Measurements from ENCODE around the gene FOXL2. TPM values are rescaled to one million over a fixed set of nuclear protein-coding genes. Genes with fewer than 3 reads are reported as not detected.

The FOXL2 gene
- total RNA-seq, 1 donor from 2014 or later: 4.5 TPM

GRCh38 chr3:138971766-138972320 lies 24.9 kb upstream of the FOXL2 start:
- H3K4me3 ChIP-seq (ENCODE audit: insufficient read depth, low read depth, low read length): no peak overlapping the region
- FAIRE-seq (no peak), DNase-seq (ENCODE audit: low read depth) (no peak)
- no peak for TF ChIP-seq EZH2 (IDR thresholded peaks at IDR 0.05; ENCODE audit: insufficient read depth, low read length)
- TF ChIP-seq, protein P1, sequence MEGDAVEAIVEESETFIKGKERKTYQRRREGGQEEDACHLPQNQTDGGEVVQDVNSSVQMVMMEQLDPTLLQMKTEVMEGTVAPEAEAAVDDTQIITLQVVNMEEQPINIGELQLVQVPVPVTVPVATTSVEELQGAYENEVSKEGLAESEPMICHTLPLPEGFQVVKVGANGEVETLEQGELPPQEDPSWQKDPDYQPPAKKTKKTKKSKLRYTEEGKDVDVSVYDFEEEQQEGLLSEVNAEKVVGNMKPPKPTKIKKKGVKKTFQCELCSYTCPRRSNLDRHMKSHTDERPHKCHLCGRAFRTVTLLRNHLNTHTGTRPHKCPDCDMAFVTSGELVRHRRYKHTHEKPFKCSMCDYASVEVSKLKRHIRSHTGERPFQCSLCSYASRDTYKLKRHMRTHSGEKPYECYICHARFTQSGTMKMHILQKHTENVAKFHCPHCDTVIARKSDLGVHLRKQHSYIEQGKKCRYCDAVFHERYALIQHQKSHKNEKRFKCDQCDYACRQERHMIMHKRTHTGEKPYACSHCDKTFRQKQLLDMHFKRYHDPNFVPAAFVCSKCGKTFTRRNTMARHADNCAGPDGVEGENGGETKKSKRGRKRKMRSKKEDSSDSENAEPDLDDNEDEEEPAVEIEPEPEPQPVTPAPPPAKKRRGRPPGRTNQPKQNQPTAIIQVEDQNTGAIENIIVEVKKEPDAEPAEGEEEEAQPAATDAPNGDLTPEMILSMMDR (IDR thresholded peaks at IDR 0.05; ENCODE audit: insufficient read depth, low read depth, low read length): no peak
- no peak overlapping the region for H2AFZ ChIP-seq (ENCODE audit: low read depth, low read length)
- no peaks in the 10 kb centered on the region for H3K79me2 ChIP-seq (ENCODE audit: insufficient read depth, low read length)
- Mint-ChIP-seq H3K4me1 (ENCODE audit: low read depth, unreplicated experiment) (no peaks in the 10 kb centered on the region), H3K27me3 (ENCODE audit: low read depth, unreplicated experiment) (peaks cover 27% of the 10 kb centered on the region), H3K36me3 (ENCODE audit: low read depth, unreplicated experiment) (no peaks in the 10 kb centered on the region), H3K9me3 (ENCODE audit: unreplicated experiment) (peaks cover 4% of the 10 kb centered on the region), H3K4me3 (ENCODE audit: unreplicated experiment) (no peak overlapping the region), H3K27ac (ENCODE audit: unreplicated experiment) (no peak overlapping the region)
- no peak overlapping the region for H3K27ac ChIP-seq (ENCODE audit: low read depth, low read length)
- H3K4me1 ChIP-seq (ENCODE audit: insufficient read depth, low read length): no peaks in the 10 kb centered on the region
- H4K20me1 ChIP-seq (ENCODE audit: insufficient read depth, low read length): no peaks in the 10 kb centered on the region
- no peaks in the 10 kb centered on the region for H3K36me3 ChIP-seq (ENCODE audit: insufficient read depth, low read length)
- H3K27me3 ChIP-seq (ENCODE audit: insufficient read depth, low read length): peaks cover 9% of the 10 kb centered on the region
- no peak overlapping the region for H3K4me2 ChIP-seq (ENCODE audit: low read length)
- no peak overlapping the region for H3K9ac ChIP-seq (ENCODE audit: low read length)
- H3K9me3 ChIP-seq (ENCODE audit: insufficient read depth, low read depth, low read length): no peaks in the 10 kb centered on the region

DNA sequence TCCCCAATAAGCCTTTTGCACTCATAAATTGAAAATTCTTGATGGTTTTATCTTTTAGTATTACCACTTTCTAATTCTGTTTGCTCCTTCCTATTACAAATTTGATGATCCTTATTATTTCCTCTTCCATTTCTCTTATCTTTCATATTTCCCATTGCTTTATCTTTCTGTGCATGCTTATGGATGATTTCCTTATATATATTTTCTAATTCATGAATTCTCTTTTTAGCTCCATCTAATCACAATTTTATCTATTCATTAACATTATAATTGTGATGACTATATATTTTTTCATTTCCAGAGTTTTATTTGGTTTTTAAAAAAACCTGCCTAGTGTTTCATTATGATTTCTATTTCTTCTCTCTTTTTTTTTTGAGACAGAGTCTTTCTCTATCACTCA lies 18.0 kb upstream of the FOXL2 start:
- H3K27me3 Mint-ChIP-seq (ENCODE audit: low read depth, unreplicated experiment): peaks cover 27% of the 10 kb centered on the region
- Histone ChIP-seq H3K36me3 (ENCODE audit: insufficient read depth, low read length) (no peaks in the 10 kb centered on the region), H3K27me3 (ENCODE audit: insufficient read depth, low read length) (peaks cover 18% of the 10 kb centered on the region), H3K4me1 (ENCODE audit: insufficient read depth, low read length) (no peaks in the 10 kb centered on the region), H2AFZ (ENCODE audit: low read depth, low read length) (no peak overlapping the region), H3K4me3 (ENCODE audit: insufficient read depth, low read depth, low read length) (no peak overlapping the region), H3K4me2 (ENCODE audit: low read length) (no peak overlapping the region), H3K9ac (ENCODE audit: low read length) (no peak overlapping the region), H3K27ac (ENCODE audit: low read depth, low read length) (no peak overlapping the region), H3K9me3 (ENCODE audit: insufficient read depth, low read depth, low read length) (no peaks in the 10 kb centered on the region), H4K20me1 (ENCODE audit: insufficient read depth, low read length) (no peaks in the 10 kb centered on the region), H3K79me2 (ENCODE audit: insufficient read depth, low read length) (no peaks in the 10 kb centered on the region)
- FAIRE-seq (no peak), DNase-seq (ENCODE audit: low read depth) (no peak)
- no peaks in the 10 kb centered on the region for H3K36me3 Mint-ChIP-seq (ENCODE audit: low read depth, unreplicated experiment)
- no peak overlapping the region for H3K4me3 Mint-ChIP-seq (ENCODE audit: unreplicated experiment)
- no peak overlapping the region for H3K27ac Mint-ChIP-seq (ENCODE audit: unreplicated experiment)
- peaks cover 4% of the 10 kb centered on the region for H3K9me3 Mint-ChIP-seq (ENCODE audit: unreplicated experiment)
- TF ChIP-seq, protein P1 (IDR thresholded peaks at IDR 0.05; ENCODE audit: insufficient read depth, low read depth, low read length): no peak
- TF ChIP-seq EZH2 (IDR thresholded peaks at IDR 0.05; ENCODE audit: insufficient read depth, low read length): no peak
- H3K4me1 Mint-ChIP-seq (ENCODE audit: low read depth, unreplicated experiment): no peaks in the 10 kb centered on the region

DNA sequence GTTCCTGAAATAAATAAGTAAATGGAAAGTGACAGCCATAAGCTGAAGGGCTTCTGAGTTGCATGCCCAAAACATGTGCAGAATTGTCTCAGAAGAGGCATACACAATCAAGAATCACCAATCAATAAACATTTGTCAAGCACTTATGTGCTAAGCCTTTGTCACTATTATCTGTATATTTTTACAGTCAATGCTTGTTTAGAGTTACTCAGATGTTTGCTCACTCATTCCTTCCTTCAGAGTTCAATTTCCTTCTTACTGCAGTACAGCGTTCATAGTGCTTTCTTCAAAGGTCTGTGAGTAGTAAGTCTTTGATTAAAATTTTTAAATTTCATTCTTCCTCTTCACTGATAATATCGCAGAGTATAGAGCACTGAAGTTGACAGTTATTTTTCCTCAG lies 17.3 kb upstream of the FOXL2 start:
- Histone ChIP-seq H3K9me3 (ENCODE audit: insufficient read depth, low read depth, low read length) (no peaks in the 10 kb centered on the region), H3K36me3 (ENCODE audit: insufficient read depth, low read length) (no peaks in the 10 kb centered on the region), H3K9ac (ENCODE audit: low read length) (no peak overlapping the region), H3K4me3 (ENCODE audit: insufficient read depth, low read depth, low read length) (no peak overlapping the region), H3K79me2 (ENCODE audit: insufficient read depth, low read length) (no peaks in the 10 kb centered on the region), H4K20me1 (ENCODE audit: insufficient read depth, low read length) (no peaks in the 10 kb centered on the region), H2AFZ (ENCODE audit: low read depth, low read length) (no peak overlapping the region), H3K27me3 (ENCODE audit: insufficient read depth, low read length) (peaks cover 19% of the 10 kb centered on the region), H3K27ac (ENCODE audit: low read depth, low read length) (no peak overlapping the region), H3K4me1 (ENCODE audit: insufficient read depth, low read length) (no peaks in the 10 kb centered on the region), H3K4me2 (ENCODE audit: low read length) (no peak overlapping the region)
- Mint-ChIP-seq H3K9me3 (ENCODE audit: unreplicated experiment) (peaks cover 2% of the 10 kb centered on the region), H3K36me3 (ENCODE audit: low read depth, unreplicated experiment) (no peaks in the 10 kb centered on the region), H3K4me3 (ENCODE audit: unreplicated experiment) (no peak overlapping the region), H3K27ac (ENCODE audit: unreplicated experiment) (no peak overlapping the region), H3K4me1 (ENCODE audit: low read depth, unreplicated experiment) (no peaks in the 10 kb centered on the region), H3K27me3 (ENCODE audit: low read depth, unreplicated experiment) (peaks cover 26% of the 10 kb centered on the region)
- TF ChIP-seq, protein P1 (IDR thresholded peaks at IDR 0.05; ENCODE audit: insufficient read depth, low read depth, low read length): no peak
- no peak for TF ChIP-seq EZH2 (IDR thresholded peaks at IDR 0.05; ENCODE audit: insufficient read depth, low read length)
- no peak for DNase-seq (ENCODE audit: low read depth)
- no peak for FAIRE-seq

Data from astrocyte (in vitro differentiated cells and primary cell).